CD4-positive, alpha-beta memory T cell (primary cell): Measurements from ENCODE around the gene LRP1. TPM values are rescaled to one million over a fixed set of nuclear protein-coding genes. Genes with fewer than 3 reads are reported as not detected.

Source experiments
- CTCF ChIA-PET: fragments of 350-600 bp; sonication (Branson Sonifier 250); formaldehyde crosslinking; loops from one replicate; lab custom pipeline; 2021; ENCODE audit warnings: inconsistent platforms; ENCODE audit not compliant: partially characterized antibody; lab: Charles Lee
- POLR2A ChIA-PET: fragments of 350-600 bp; sonication (Branson Sonifier 250); formaldehyde crosslinking; loops from one replicate; lab custom pipeline; 2021; ENCODE audit not compliant: partially characterized antibody; lab: Charles Lee
- DNase-seq, 5 donors: peaks; one replicate each; pipeline versions ENCODE4 v3.0.0 to v3.0.0-alpha.2; 2020 to 2022; ENCODE audit warnings: mixed read lengths in 1 of 5
- H3K27ac ChIP-seq: one replicate; pipeline ENCODE4 v1.7.0; 2013; ENCODE audit warnings: low read depth, low read length
- H3K27me3 ChIP-seq: 2 replicates; pipeline ENCODE4 v1.7.0; 2013; ENCODE audit warnings: mild to moderate bottlenecking, low read length, moderate library complexity; ENCODE audit not compliant: insufficient read depth
- H3K36me3 ChIP-seq: 2 replicates; pipeline ENCODE4 v1.7.0; 2013; ENCODE audit warnings: mild to moderate bottlenecking, low read length, moderate library complexity; ENCODE audit not compliant: insufficient read depth
- H3K4me1 ChIP-seq: 2 replicates; pipeline ENCODE4 v1.7.0; 2013; ENCODE audit warnings: mild to moderate bottlenecking, low read length, moderate library complexity; ENCODE audit not compliant: insufficient read depth
- H3K4me3 ChIP-seq, 2 donors: one replicate each; pipeline ENCODE4 v1.7.0; 2013; ENCODE audit warnings: low read length in 2 of 2, mild to moderate bottlenecking in 1 of 2
- H3K9me3 ChIP-seq, 2 donors: one replicate each; pipeline ENCODE4 v1.7.0; 2013; ENCODE audit warnings: low read length in 2 of 2, control low read depth in 1 of 2; ENCODE audit not compliant: control insufficient read depth in 1 of 2
- H3K27ac Mint-ChIP-seq, 7 donors: one replicate each; pipeline ENCODE4 v1.8.0; 2020 to 2021; ENCODE audit warnings: mixed read lengths in 7 of 7, mild to moderate bottlenecking in 6 of 7, inconsistent platforms in 3 of 7, moderate library complexity in 3 of 7
- H3K27me3 Mint-ChIP-seq, 2 donors: one replicate each; pipeline ENCODE4 v1.8.0; 2020 to 2021; ENCODE audit warnings: mixed read lengths in 2 of 2
- H3K36me3 Mint-ChIP-seq, 2 donors: one replicate each; pipeline ENCODE4 v1.8.0; 2020 to 2021; ENCODE audit warnings: mixed read lengths in 2 of 2, inconsistent platforms in 1 of 2, mild to moderate bottlenecking in 1 of 2
- H3K4me1 Mint-ChIP-seq, 4 donors: one replicate each; pipeline ENCODE4 v1.8.0; 2020 to 2021; ENCODE audit warnings: mixed read lengths in 4 of 4, mild to moderate bottlenecking in 1 of 4
- H3K4me3 Mint-ChIP-seq, 8 donors: one replicate each; pipeline ENCODE4 v1.8.0; 2020 to 2021; ENCODE audit warnings: mixed read lengths in 8 of 8, mild to moderate bottlenecking in 7 of 8, moderate library complexity in 6 of 8, inconsistent platforms in 3 of 8
- H3K9me3 Mint-ChIP-seq, 8 donors: one replicate each; pipeline ENCODE4 v1.8.0; 2020 to 2021; ENCODE audit warnings: mixed read lengths in 8 of 8, mild to moderate bottlenecking in 5 of 8, inconsistent platforms in 3 of 8, moderate library complexity in 1 of 8
- intact Hi-C: fragments of 100-400 bp; cut with micrococcal nuclease; formaldehyde crosslinking; loops from one replicate; pipeline ENCODE4 v1.15.1; 2023
- polyA plus RNA-seq, 2 donors: library from polyadenylated mRNA; unstranded; fragments of 300-500 nt; fragmentation: Illumina TruSeq; gene quantifications; one replicate each; pipeline ENCODE4 v1.2.3, GENCODE V29; 2021
- total RNA-seq, 2 experiments: library from RNA; stranded (reverse); gene quantifications; one replicate each; pipeline ENCODE4 v1.2.3, GENCODE V29; 2021

Gene LRP1
- total and polyA plus RNA-seq, 4 experiments from 2014 or later = 0.38 to 11.6 (median 9.7) TPM; not detected in 1

GRCh38 chr12:57216921-57217879 lies 88.9 kb downstream of the LRP1 start:
- peak overlapping the region in 1 of 2 donors; percentile 19 for H3K4me3 ChIP-seq
- H3K9me3 Mint-ChIP-seq = peaks cover 0 to 2% (median 0%) of the 10 kb centered on the region in 8 donors
- CTCF ChIA-PET = interaction anchor here (1.2 to 10.8 kb wide), 4 partner anchors 10 to 35 kb away, joined by 3 to 415 read pairs (median 80); partner anchors contain the start of gene SHMT2
- peak overlapping the region; percentile 75 to 92 (median 84) for H3K4me3 Mint-ChIP-seq
- no peaks in the 10 kb centered on the region for H3K9me3 ChIP-seq
- DNase-seq = peak in 1 of 5 donors; percentile 61
- H3K27me3 Mint-ChIP-seq = peaks cover 57 to 66% of the 10 kb centered on the region in 2 donors
- no peak overlapping the region for H3K27ac ChIP-seq
- no peaks in the 10 kb centered on the region for H3K36me3 ChIP-seq
- H3K36me3 Mint-ChIP-seq = no peaks in the 10 kb centered on the region
- H3K4me1 ChIP-seq = peaks cover 51% of the 10 kb centered on the region
- H3K4me1 Mint-ChIP-seq = peaks cover 41 to 73% (median 44%) of the 10 kb centered on the region in 4 donors
- peaks cover 71% of the 10 kb centered on the region for H3K27me3 ChIP-seq
- H3K27ac Mint-ChIP-seq = peak overlapping the region in 3 of 7 donors; percentile 37 to 86 (median 86)
- POLR2A ChIA-PET = interaction anchor here (1.2 to 8.0 kb wide), 2 partner anchors 10 to 24 kb away, joined by 5 to 86 read pairs; no protein-coding TSS in a partner anchor
- intact Hi-C loops = loop anchor here (1.0 kb wide), 1 partner anchor 12 kb away; the partner anchor contains the start of gene SHMT2

GRCh38 chr12:57218030-57218853 lies 90.0 kb downstream of the LRP1 start:
- peaks cover 66 to 75% of the 10 kb centered on the region in 2 donors for H3K27me3 Mint-ChIP-seq

GRCh38 chr12:57219205-57219992 lies 91.1 kb downstream of the LRP1 start:
- Mint-ChIP-seq H3K27me3 (peaks cover 66 to 71% of the 10 kb centered on the region in 2 donors), H3K27ac (peak overlapping the region in 1 of 7 donors; percentile 26), H3K4me3 (peak overlapping the region in 1 of 8 donors; percentile 36), H3K9me3 (peaks cover 0 to 2% (median 0%) of the 10 kb centered on the region in 8 donors), H3K36me3 (no peaks in the 10 kb centered on the region), H3K4me1 (peaks cover 31 to 67% (median 36%) of the 10 kb centered on the region in 4 donors)
- ChIA-PET CTCF (interaction anchor here (0.9 to 10.8 kb wide), 2 partner anchors 8 to 23 kb away, joined by 3 to 415 read pairs; a partner anchor contains a TSS), POLR2A (interaction anchor here (1.7 to 8.0 kb wide), 2 partner anchors 10 to 22 kb away, joined by 9 to 86 read pairs; partner anchors contain the start of gene SHMT2)
- Histone ChIP-seq H3K4me3 (no peak overlapping the region), H3K9me3 (no peaks in the 10 kb centered on the region), H3K36me3 (no peaks in the 10 kb centered on the region), H3K27me3 (peaks cover 83% of the 10 kb centered on the region), H3K27ac (no peak overlapping the region), H3K4me1 (peaks cover 41% of the 10 kb centered on the region)
- intact Hi-C loops = no loop called here
- DNase-seq = no peak

More at GRCh38 chr12:57218030-57218853, 90.0 kb downstream of the LRP1 start:
- H3K4me3 ChIP-seq = no peak overlapping the region
- H3K36me3 ChIP-seq = no peaks in the 10 kb centered on the region
- Mint-ChIP-seq H3K27ac (peak overlapping the region in 2 of 7 donors; percentile 26 to 54), H3K4me1 (peaks cover 40 to 72% (median 46%) of the 10 kb centered on the region in 4 donors), H3K4me3 (peak overlapping the region in 5 of 8 donors; percentile 10 to 92 (median 81)), H3K36me3 (no peaks in the 10 kb centered on the region), H3K9me3 (peaks cover 0 to 2% (median 0%) of the 10 kb centered on the region in 8 donors)
- peaks cover 51% of the 10 kb centered on the region for H3K4me1 ChIP-seq
- no peaks in the 10 kb centered on the region for H3K9me3 ChIP-seq
- POLR2A ChIA-PET = interaction anchor here (1.2 to 8.0 kb wide), 3 partner anchors 9 to 23 kb away, joined by 5 to 86 read pairs (median 9); partner anchors contain the start of gene SHMT2
- no peak for DNase-seq
- CTCF ChIA-PET = interaction anchor here (1.2 to 10.8 kb wide), 3 partner anchors 9 to 34 kb away, joined by 3 to 415 read pairs (median 4); a partner anchor contains a TSS
- H3K27ac ChIP-seq = no peak overlapping the region
- H3K27me3 ChIP-seq = peaks cover 82% of the 10 kb centered on the region
- intact Hi-C loops = no loop called here

- Mint-ChIP-seq H3K27ac (no peak overlapping the region), H3K4me1 (peaks cover 28 to 62% (median 34%) of the 10 kb centered on the region in 4 donors), H3K27me3 (peaks cover 62 to 71% of the 10 kb centered on the region in 2 donors), H3K36me3 (no peaks in the 10 kb centered on the region), H3K4me3 (no peak overlapping the region), H3K9me3 (peaks cover 0 to 2% (median 0%) of the 10 kb centered on the region in 8 donors)
- ChIA-PET POLR2A (interaction anchor here (1.7 to 8.0 kb wide), 2 partner anchors 9 to 21 kb away, joined by 9 to 86 read pairs; partner anchors contain the start of gene SHMT2), CTCF (interaction anchor here (0.9 to 10.8 kb wide), 2 partner anchors 7 to 22 kb away, joined by 3 to 415 read pairs; a partner anchor contains a TSS)
- no peak overlapping the region for H3K4me3 ChIP-seq
- H3K27ac ChIP-seq = no peak overlapping the region
- H3K4me1 ChIP-seq = peaks cover 40% of the 10 kb centered on the region
- intact Hi-C loops = no loop called here
- H3K36me3 ChIP-seq = no peaks in the 10 kb centered on the region
- peaks cover 81% of the 10 kb centered on the region for H3K27me3 ChIP-seq
- no peak for DNase-seq
- H3K9me3 ChIP-seq = no peaks in the 10 kb centered on the region
Observed at GRCh38 chr12:57219993-57220754, 91.9 kb downstream of the LRP1 start.

GRCh38 chr12:57220770-57221168 lies 92.5 kb downstream of the LRP1 start:
- no peaks in the 10 kb centered on the region for H3K9me3 ChIP-seq
- H3K36me3 ChIP-seq = no peaks in the 10 kb centered on the region
- peaks cover 40% of the 10 kb centered on the region for H3K4me1 ChIP-seq
- H3K27ac ChIP-seq = no peak overlapping the region
- no peaks in the 10 kb centered on the region for H3K36me3 Mint-ChIP-seq
- H3K4me1 Mint-ChIP-seq = peaks cover 27 to 62% (median 33%) of the 10 kb centered on the region in 4 donors
- ChIA-PET POLR2A (no interaction called here), CTCF (interaction anchor here (1.2 to 11.8 kb wide), 2 partner anchors 9 to 21 kb away, joined by 5 to 245 read pairs; partner anchors contain the start of gene SHMT2)
- peaks cover 0 to 3% (median 0%) of the 10 kb centered on the region in 8 donors for H3K9me3 Mint-ChIP-seq
- intact Hi-C loops = no loop called here
- no peak for DNase-seq
- H3K27me3 ChIP-seq = peaks cover 81% of the 10 kb centered on the region
- H3K4me3 Mint-ChIP-seq = peak overlapping the region in 2 of 8 donors; percentile 21 to 55
- peak overlapping the region in 1 of 7 donors; percentile 2 for H3K27ac Mint-ChIP-seq
- H3K27me3 Mint-ChIP-seq = peaks cover 60 to 69% of the 10 kb centered on the region in 2 donors
- no peak overlapping the region for H3K4me3 ChIP-seq
